GM19238 (cell line): ENCODE measurements around the gene ZBTB7C.

Source experiments
- DNase-seq: peaks from one replicate; pipeline ENCODE4 v3.0.0; 2011; ENCODE audit warnings: low spot score; ENCODE audit not compliant: insufficient read length

Gene ZBTB7C

GRCh38 chr18:48355276-48356115 lies 53.7 kb downstream of the ZBTB7C start:
- DNase-seq = no peak

GRCh38 chr18:48354746-48355260 lies 54.4 kb downstream of the ZBTB7C start:
- no peak for DNase-seq

- no peak for DNase-seq
Observed at GRCh38 chr18:48352051-48352755, 57.0 kb downstream of the ZBTB7C start.

- no peak for DNase-seq
Observed at GRCh38 chr18:48351216-48352050, 57.8 kb downstream of the ZBTB7C start.

GRCh38 chr18:48348739-48349138 lies 60.4 kb downstream of the ZBTB7C start:
- no peak for DNase-seq

GRCh38 chr18:48347756-48348326 lies 61.3 kb downstream of the ZBTB7C start:
- DNase-seq = no peak

GRCh38 chr18:48345596-48345995 lies 63.6 kb downstream of the ZBTB7C start:
- no peak for DNase-seq

- no peak for DNase-seq
Observed at GRCh38 chr18:48342581-48342980, 66.6 kb downstream of the ZBTB7C start.

GRCh38 chr18:48342125-48342524 lies 67.1 kb downstream of the ZBTB7C start:
- DNase-seq = no peak

GRCh38 chr18:48340560-48340959 lies 68.6 kb downstream of the ZBTB7C start:
- no peak for DNase-seq

- no peak for DNase-seq
Observed at GRCh38 chr18:48339692-48340091, 69.5 kb downstream of the ZBTB7C start.

- DNase-seq = no peak
Observed at GRCh38 chr18:48338915-48339314, 70.3 kb downstream of the ZBTB7C start.

GRCh38 chr18:48337053-48337452 lies 72.1 kb downstream of the ZBTB7C start:
- no peak for DNase-seq

- DNase-seq = no peak
Observed at GRCh38 chr18:48336332-48336731, 72.9 kb downstream of the ZBTB7C start.

- DNase-seq = no peak
Observed at GRCh38 chr18:48335829-48336228, 73.4 kb downstream of the ZBTB7C start.

GRCh38 chr18:48334845-48335244 lies 74.3 kb downstream of the ZBTB7C start:
- no peak for DNase-seq

- no peak for DNase-seq
Observed at GRCh38 chr18:48333563-48333962, 75.6 kb downstream of the ZBTB7C start.

GRCh38 chr18:48330016-48330991 lies 78.9 kb downstream of the ZBTB7C start:
- DNase-seq = no peak

- no peak for DNase-seq
Observed at GRCh38 chr18:48328473-48329210, 80.5 kb downstream of the ZBTB7C start.
